ENCODE results near the gene SORL1.
"Not testable (repeated sequence)": the region's sequence is repeated elsewhere in the genome, so short reads cannot be mapped to it uniquely, and the experiment has no call there.

- TF ChIP-seq EP300, CTCF, POLR2AphosphoS5 (IDR thresholded peaks at IDR 0.05): not testable (repeated sequence)
Measured at GRCh38 chr11:121410041-121410440, 42.1 kb upstream of the SORL1 start.
